Measurements from ENCODE around the gene HOXD10.
A peak's percentile ranks its signal among the peaks of the same experiment; 100 is the strongest.

- TF ChIP-seq EZH2 (IDR thresholded peaks at IDR 0.05) (peak; percentile 74), EZH2phosphoT487 (IDR thresholded peaks at IDR 0.05) (peak; percentile 84)
These were observed 36.0 kb downstream of the HOXD10 start for GRCh38 chr2:176152350-176153181.
